GM12801 (cell line): ENCODE results near the gene CTSL.

Source experiments
- TF ChIP-seq, protein P1 (sequence below): IDR thresholded peaks from one replicate; pipeline ENCODE4 v1.5.1; 2011; ENCODE audit warnings: control low read depth; ENCODE audit not compliant: insufficient read length; ENCODE audit errors: extremely low read depth

Gene CTSL

DNA sequence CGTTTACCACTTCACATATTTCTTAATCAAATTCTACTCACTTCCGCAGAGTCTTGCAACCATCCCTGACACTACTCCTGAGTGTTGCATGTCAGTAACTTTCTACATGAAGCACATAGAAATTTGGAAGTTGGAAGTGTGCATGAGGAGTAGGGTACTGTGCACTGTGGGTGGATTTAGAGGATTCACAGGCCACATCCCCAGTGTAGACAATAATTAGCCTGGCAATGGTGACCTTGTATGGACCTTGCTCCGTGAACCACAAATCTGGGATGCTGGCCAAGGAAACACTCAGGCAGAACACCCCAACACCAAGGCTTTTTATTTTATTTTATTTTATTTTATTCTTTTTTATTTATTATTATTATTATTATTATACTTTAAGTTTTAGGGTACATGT is 25.5 kb downstream of the CTSL start:
- TF ChIP-seq, protein P1, sequence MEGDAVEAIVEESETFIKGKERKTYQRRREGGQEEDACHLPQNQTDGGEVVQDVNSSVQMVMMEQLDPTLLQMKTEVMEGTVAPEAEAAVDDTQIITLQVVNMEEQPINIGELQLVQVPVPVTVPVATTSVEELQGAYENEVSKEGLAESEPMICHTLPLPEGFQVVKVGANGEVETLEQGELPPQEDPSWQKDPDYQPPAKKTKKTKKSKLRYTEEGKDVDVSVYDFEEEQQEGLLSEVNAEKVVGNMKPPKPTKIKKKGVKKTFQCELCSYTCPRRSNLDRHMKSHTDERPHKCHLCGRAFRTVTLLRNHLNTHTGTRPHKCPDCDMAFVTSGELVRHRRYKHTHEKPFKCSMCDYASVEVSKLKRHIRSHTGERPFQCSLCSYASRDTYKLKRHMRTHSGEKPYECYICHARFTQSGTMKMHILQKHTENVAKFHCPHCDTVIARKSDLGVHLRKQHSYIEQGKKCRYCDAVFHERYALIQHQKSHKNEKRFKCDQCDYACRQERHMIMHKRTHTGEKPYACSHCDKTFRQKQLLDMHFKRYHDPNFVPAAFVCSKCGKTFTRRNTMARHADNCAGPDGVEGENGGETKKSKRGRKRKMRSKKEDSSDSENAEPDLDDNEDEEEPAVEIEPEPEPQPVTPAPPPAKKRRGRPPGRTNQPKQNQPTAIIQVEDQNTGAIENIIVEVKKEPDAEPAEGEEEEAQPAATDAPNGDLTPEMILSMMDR: no peak

DNA sequence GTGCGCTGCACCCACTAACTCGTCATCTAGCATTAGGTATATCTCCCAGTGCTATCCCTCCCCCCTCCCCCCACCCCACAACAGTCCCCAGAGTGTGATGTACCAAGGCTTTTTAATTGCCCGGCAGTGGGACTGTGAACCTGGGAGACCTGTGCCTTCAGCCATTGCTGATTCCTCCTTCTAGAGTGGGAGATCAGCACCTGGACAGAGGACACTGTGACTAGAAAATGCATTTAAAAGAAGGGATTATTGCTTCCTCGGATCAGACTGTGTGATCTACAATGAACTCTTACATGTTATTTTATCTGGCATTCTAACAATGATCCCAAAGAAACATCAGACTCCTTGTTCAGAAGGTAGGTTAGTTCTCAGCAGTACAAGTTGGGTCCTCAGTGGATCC is 25.9 kb downstream of the CTSL start:
- TF ChIP-seq, protein P1: no peak

DNA sequence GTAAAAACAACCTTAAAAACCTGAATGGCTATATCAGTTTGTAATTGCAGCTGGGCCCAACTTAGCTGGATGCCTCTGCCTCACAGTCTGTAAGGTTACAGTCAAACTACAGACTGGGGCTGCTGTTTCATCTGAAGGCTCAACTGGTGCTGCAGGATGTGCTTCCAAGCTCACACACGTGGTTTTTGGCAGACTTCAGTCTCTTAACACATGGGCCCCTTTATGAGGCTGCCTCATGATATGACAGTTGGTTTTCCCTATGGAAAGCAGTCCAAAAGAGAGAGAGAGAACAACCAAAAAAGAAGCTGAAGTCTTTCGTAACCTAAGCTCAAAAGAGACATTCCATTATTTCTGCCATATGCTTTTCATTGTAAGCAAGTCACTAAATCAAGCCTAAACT is 27.4 kb downstream of the CTSL start:
- TF ChIP-seq, protein P1: no peak

DNA sequence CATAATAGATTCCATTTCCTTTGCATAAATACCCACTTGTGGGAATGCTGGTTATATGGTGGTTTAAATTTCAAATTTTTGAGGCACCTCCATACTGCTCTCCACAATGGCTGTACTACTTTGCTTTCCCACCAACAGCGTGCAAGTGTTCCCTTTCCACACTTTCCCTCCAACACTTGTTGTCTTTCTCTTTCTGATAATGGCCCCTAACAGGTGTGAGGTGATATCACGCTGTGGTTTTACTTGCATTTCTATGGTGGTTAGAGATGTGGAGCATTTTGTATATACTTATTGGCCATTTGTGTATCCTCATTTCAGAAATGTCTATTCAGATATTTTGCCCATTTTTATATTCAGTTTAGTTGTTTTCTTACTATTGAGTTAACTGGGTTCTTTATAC is 34.6 kb downstream of the CTSL start:
- TF ChIP-seq, protein P1: no peak

DNA sequence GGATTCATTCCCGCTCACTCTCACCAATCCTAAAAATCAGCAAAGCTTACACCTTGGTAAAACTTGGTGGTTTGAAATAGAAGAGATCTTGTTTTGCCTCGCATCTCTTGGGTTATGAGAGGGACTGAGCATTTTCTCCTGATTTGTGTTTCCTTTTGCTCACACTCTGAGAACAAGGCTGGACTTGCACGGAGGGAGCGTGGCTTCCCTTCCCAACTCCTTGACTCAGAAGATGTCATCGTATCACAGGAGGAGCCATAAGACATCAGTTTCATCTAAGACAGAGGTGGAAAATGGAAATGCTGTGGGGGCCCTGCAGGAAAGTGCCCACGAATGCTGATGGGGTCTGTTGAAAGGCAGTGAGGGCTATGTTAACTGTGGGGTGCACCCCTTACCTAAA is 37.4 kb downstream of the CTSL start:
- TF ChIP-seq, protein P1: no peak

DNA sequence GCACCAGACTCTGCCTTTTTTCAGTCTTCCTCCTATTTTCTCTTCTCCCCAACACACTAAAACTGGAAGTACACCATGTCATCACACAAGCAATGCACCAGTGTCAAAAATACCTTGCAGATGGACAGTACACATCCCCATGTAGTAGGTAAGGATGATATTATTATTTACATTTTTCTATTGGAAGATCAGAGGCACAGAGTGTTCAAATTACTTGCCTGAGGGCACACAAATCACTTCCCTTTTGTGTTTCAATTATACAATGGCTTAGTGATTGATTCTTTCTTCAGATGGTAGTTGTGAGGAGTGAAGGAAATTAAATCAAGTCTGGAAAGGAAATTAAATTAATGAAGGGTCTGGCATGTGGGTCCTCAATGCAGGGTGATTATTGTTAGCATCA is 39.6 kb downstream of the CTSL start:
- TF ChIP-seq, protein P1: no peak

DNA sequence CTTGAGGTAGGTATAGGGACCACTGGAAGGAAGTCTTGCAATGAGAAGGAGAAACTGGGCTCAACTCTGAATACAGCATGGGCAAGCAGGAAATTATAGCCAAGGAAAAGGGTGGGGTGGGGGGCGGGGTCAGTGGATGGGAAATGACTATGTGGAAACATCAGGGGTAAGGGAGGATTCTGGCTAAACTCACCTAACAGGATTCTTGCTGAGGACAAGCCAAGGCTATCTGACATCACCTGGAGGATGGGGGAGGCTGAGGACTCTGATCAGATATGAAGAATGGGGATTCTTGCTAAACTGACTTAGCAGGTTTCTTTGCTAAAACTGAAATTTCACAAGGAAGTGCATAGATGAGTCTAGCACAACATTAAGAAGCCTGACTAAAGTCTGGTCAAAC is 40.8 kb downstream of the CTSL start:
- TF ChIP-seq, protein P1: no peak
